Spleen (tissue), 7 donors: ENCODE results near the gene HAVCR1.
"Not testable (repeated sequence)": the region's sequence is repeated elsewhere in the genome, so short reads cannot be mapped to it uniquely, and the experiment has no call there.

ENCODE experiments used
- CTCF ChIP-seq, 11 experiments: fragments of 200-600 bp in 7 of 11; fragments of 450-650 bp in 4 of 11; sonication (generic) in 4 of 11; IDR thresholded peaks in 8 of 11; conservative IDR thresholded peaks in 3 of 11; 1 replicate in 7 of 11; 2 replicates in 4 of 11; pipeline versions ENCODE4 v1.4.0 to v1.8.0; 2016 to 2021; ENCODE audit warnings: antibody characterized with exemption in 11 of 11, inconsistent platforms in 4 of 11, mild to moderate bottlenecking in 1 of 11
- POLR2A ChIP-seq, 3 donors: fragments of 450-650 bp; IDR thresholded peaks; one replicate each; pipeline ENCODE4 v1.5.1; 2017; ENCODE audit warnings: antibody characterized with exemption in 3 of 3, mild to moderate bottlenecking in 1 of 3
- POLR2AphosphoS5 ChIP-seq, 3 donors: sonication (generic); formaldehyde crosslinking; IDR thresholded peaks; one replicate each; pipeline ENCODE4 v1.5.1; 2017; ENCODE audit warnings: antibody characterized with exemption in 3 of 3
- donor health status: DM: no; HTN: no; CAD: no; lungs with moderate emphysema.
- donor health status: DM: no; HTN: no; CAD: no.
- donor health status: DM: no; HTN: no; CAD: no.

GRCh38 chr5:157056848-157057247, 2.1 kb downstream of the HAVCR1 start:
- TF ChIP-seq POLR2A (IDR thresholded peaks at IDR 0.05); CTCF (IDR thresholded peaks at IDR 0.05 in 8 of 11, conservative IDR thresholded peaks at IDR 0.05 in 3 of 11); POLR2AphosphoS5 (IDR thresholded peaks at IDR 0.05): not testable (repeated sequence)
